Measurements from ENCODE around the gene GLDN.

The GLDN gene

DNA sequence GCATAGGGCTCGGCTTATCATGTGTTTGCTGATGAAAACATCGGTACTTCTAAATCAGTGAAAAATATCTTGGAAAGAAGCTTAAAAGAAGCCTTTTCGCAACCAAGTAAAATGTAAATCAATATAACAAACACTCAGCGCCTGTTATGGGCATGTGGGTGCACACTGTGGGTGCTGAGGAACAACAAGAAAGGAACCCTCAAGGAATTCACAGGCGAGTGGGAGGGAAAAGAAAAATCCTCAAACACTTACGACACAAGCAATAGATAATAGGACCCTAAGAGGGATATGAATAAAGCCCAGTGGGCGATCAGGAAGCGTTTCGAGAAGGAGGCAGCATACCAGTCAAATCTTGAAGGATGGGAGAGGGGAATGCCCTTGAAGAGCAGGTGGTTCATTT lies 21.9 kb downstream of the GLDN start:
- no peak for DNase-seq

DNA sequence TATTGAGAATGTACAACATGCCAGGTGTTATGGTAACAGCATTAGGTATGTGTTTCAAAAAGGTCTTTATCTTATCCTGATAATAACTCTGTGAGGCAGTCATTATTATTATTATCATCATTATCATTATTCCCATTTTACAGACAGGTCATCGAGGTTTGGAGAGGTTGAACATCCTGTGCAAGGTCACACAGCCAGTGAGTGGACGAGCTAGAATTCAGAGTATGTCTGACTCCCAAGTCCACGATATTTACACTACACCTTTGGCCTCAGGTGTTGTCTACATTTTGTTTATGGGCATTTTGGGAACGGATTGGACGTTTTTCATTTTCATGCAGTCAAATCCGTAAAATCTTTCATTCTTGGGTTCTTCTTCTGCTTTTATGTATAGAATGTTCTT lies 24.0 kb downstream of the GLDN start:
- no peak for DNase-seq

DNA sequence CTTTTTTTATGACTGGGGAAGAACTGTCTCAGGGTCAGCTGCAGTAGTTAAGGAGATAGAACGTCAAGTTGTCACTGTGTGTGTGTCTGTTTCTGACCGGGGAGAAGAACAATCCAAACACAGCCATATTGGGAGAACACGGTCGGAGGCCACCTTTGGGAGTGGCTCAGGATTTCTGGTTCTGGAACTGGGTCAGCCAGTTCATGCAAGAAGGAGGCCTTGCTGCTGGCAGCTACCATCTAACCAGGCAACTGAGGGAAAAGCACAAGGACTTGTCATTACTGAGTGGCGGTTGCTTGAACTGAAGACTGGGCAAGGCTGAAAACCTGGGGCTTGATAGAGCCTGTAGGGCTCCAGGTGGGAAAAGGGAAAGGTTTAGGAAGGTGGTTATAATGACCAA lies 24.6 kb downstream of the GLDN start:
- DNase-seq = no peak

DNA sequence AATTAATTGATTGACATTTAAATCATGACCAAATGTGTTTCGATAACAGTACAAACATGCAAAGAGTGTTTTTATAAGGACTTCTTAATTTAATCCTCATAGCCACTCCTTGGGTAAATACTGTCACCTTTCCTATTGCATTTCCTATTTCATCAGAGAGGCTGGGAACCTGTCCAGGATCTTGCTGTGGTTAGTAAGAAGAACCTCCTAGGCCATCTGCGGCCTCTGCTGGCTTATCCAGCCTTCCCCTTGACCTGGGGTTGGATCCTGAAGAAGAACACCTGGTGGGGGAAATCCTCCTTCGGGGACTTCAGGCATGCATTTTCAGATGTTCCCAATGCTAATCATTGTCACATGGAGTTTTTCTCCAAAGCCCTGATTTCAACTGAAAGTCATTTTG lies 25.5 kb downstream of the GLDN start:
- no peak for DNase-seq

DNA sequence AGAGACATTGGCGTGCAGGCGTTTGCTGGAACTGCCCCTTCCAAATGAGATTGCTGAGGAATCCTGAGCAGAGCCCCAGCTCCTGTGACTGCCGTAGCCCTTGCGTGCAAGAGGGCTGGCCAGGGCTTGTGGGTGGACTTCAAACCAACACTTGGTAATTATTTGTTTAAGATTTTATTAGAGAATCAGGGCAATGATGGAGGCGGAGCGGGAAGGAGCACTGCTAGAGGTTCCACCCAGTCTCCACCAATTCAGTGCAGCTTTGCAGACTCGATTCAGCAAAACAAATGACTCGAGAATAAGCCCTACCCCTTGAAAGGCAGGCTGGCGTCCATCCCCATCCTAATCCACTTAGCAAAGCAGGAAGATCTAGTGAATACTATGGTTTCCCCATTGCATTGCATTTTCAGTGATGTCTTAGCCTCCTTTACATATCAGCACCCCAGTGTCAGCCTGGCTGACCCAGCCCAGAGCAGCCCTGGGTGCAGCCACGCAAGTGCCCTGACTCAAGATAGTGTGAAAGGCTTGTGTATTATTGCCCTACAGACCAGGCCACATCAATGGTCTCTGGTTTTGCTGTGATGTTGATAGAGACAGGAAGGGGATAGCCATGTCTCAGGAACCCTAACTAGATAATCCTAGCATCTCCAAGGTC lies 26.0 kb downstream of the GLDN start:
- DNase-seq = no peak

DNA sequence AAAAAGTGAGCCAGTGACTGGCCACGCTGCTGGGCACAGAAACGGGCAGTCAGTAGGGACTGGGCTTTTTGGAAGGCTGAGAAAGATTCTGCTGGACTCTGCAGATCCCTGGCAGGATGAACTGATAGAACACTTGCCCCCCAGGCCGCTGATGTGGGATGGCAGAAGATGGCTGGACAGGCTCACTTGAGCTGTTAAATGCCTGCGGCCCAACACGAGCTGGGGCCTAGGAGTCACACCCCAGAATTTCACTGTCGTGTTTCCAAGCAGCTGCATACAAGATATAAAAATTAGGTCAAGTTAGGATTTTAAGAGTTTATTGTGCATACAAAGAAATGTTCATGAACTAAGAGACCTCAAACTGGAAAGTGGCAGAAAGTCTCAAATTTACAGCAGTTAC lies 26.9 kb downstream of the GLDN start:
- DNase-seq = no peak

DNA sequence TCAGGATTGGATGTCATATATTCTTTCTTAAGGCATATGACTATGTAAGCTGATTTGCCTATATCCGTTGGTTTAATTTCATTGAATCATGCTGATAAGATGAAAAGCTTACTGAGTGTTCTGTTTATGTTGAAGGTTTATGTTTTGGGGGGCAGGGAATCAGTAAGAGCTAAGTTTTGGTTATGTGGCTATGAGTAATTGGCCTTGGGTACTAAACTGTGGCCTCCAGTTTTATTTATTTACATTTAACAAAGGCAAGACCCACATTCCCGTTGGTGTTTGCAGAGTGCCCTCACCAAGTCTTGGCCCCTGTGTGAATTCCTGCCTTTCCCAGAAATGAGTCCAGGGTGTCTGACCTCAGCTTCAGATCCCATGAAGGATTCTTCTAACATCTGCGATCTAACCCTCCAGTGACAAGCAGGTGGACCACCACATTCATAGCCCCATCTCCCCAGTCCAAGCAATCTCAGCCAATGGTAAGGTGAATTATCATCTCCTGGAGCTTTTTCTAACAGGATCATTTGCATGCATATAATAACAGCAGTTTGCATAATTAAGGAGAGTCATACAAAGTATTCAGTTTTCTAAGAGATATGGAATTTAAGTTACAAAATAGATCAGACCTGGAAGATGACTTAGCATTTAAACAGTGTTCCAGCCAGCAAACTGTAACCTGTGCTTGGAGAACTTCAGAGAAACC lies 27.4 kb downstream of the GLDN start:
- DNase-seq = no peak

DNA sequence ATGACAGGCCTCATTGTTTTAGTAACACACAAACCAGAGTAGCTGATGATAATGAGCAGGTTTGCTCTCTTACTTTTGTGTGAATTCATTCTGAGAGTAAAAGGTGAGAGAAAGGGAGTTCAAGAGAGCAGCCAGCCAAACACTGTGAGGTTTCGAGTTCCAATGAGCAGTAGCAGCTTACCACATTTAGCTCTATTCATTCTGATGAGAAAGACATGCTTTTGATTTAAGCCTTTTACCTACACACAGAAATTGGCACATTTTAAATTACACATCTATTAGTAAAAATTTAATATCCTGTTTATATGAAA lies 28.0 kb downstream of the GLDN start:
- no peak for DNase-seq

DNA sequence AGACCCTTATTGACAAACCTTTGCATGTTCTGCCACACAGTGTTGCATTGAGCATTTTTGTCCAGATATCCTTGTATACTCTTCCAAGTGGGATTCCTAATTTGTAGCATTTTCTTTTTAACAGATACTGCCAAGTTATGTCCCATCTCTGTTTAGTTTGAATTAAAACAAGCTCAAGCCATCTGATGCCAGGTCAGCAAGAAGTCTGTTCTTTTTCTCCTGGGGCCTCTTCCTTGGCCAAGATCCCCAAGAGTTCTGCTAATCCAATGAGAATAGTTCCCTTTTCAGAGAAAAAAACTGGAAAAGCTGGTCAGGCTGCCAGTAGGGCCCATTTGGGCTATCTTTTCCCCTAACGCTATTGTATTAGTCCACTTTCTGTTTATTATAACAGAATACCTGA lies 29.8 kb downstream of the GLDN start:
- DNase-seq = no peak

DNA sequence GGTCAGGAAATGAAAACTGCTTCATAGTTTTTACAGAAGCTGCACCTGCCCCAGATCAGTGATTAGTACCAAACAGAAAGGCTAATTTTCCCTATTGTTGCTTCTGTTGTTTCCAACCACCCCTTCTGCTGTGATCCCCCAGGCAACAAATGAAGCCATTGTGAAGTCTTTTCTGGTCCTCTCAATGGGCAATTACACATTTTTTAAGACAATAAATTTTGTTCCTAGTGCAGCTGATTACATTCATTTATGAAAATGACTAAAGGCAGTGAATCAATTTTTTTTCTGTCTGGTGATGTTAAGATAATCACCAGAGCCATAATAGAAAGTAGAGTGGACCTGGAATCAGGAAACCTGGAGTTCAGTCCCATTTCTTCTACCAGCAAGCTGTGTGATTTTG lies 32.7 kb downstream of the GLDN start:
- DNase-seq = no peak

DNA sequence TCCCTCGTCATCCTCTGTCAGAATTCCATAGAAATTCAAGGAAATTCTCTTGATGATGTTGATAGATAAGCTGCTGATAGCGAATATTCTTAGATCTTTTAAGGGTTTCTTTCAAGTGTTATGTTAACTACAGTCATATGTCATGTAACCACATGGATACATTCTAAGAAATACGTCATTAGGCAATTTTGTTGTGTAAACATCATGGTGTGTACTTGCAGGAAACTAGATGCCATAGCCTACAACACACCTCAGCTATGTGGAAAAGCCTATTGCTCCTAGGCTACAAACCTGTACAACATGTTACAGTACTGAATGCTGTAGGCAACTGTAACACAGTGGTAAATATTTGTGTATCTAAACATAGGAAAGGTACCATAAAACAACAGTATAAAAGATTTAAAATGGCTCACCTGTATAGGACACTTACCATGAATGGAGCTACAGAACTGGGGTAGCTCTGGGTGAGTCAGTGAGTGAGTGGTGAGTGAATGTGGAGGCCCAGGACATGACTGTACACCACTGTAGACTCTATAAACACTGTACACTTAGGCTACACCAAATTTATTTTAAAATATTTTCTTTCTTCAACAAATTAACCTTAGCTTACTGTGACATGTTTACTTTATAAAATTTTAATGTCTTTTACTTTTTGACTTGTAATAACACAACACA lies 34.6 kb downstream of the GLDN start:
- no peak for DNase-seq

DNA sequence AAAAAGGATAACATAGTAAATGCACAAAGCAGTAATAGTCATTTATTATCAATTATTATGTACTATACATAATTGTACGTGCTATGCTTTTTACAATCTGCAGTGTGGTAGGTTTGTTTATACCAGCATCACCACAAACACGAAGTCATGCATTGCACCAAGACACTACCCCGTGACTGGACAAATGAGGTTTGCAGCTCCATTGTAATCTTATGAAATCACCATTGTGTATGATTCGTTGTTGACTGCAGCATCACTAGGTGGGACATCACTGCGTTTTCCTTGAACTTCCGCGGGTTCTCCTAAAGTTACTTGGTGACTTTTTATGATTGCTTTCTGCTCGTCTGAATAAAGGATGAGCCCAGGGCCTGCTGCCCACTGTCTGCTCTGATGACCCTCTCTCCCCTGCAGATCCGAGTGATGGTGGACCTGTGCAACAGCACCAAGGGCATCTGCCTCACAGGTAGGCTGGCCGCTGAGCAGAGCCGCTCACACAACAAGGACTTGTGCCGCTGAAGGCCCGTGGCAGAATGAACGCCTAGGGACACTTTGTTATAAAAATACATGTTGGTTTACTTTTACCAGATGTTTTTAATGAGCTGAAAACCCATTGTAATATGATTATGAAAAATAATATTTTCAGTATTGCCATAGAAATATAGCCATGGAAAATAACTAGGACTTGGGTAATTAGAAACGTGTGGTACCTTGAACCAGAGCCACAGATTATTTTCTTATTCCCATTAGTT lies 35.8 kb downstream of the GLDN start:
- DNase-seq = no peak

DNA sequence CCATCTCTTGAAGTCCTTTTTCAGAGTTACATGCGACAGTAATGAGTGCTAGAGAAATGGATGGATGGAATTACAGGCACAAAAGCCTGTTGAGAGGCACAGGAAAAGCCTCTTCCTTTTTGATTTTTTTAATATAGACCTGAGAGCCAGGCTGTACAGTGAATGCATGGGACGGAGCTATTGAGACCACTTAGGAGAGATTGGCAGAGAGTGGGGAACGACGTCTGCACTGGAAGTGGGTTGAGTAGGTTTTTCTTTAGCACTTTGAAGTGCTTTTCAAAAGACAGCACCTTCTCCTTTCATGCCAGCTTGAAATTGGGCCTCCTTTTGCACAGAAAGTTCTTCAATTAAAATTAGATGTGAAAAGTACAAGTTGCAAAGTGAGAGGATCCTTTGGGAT lies 37.0 kb downstream of the GLDN start:
- DNase-seq = no peak

DNA sequence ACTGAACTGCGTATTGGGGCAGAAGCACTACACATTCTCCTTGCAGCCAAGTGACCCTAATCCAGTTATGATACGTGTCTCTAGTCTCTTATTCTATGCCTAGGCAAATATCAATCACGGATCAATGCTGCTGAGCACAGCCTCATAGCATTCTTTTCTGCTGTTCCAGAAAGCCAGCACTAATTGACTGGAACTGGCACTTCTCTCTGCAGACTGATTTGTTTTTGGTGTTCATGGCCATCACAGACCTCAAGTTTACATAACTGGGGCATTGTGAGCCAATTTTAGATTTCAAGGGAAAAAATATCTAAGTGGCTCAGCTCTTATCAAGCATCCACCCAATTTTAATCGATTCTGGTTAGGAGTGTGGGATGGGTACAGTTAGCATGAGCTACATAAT lies 37.9 kb downstream of the GLDN start:
- no peak for DNase-seq

DNA sequence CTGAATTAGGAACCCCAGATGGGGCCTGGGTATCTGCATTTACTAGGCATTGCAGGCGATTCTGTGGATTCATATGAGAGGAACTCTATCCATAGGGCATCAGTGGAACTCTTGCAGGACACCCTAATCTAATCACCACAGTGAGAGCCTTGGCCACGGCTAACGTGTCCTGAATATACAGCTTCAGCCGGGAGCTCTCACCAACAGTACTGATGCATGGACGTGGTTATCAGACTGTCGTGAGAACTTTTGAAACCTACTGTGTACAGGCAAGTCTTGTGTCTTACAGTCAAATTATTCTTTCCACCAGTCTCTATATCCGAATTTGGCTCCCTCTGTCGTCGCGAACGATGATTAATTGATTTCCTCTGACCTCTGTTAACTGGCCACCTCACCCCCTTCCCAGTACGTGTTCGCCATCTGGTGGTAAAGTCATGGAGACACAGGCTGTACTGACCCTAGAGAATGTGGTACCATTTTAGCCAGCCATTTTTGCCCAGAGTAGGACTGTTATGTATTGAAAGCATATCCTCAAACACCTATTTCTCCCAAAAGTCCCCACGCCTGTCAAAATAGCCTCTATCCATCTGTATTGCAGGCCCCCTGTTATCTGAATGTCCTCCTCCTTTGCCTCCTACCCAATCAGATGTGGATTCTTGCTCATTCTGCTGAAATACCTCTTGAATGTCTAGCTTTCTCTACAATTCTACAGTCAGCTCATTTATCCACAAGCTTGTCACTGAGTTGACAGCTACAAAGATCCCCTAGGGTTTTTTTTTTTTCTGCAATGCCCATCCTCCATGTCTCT lies 39.7 kb downstream of the GLDN start:
- DNase-seq = no peak

DNA sequence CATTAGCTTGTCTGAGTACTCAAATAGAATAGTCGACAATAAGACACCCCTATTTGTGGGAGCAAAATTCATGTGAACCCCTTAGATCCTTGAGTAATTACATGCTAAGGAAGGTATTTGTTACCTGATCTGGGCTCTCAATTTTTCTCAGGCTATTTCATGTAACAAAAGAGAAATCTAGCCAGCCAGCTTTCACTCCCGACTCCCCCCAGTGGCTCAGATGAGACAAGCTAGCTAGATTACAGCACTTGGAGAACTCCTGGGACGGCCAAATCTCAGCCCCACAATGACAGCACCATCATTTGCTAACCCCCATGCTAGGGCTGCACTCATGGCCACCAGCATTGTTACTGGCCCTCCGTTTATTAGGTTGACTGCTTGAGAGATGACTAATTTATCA lies 41.3 kb downstream of the GLDN start:
- no peak for DNase-seq

DNA sequence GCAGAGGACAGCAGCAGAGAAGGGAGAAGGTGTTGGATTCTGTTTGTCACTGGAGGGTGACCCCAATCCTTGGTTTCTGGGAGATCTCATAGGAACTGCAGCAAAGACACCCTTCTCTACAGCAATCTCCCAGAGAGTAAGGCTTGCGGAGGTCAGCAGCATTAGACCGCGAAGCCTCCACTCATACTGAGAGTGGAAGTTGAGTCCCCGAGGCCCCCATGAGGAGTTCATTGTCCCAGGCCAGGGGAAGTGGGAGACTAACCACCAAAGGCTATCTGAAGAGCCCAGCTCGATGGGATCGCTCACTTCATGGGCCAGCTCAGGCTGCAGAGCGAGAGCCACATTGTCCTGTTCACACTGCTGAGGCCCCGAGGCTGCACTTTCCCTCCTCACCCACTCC lies 44.6 kb downstream of the GLDN start:
- no peak for DNase-seq

DNA sequence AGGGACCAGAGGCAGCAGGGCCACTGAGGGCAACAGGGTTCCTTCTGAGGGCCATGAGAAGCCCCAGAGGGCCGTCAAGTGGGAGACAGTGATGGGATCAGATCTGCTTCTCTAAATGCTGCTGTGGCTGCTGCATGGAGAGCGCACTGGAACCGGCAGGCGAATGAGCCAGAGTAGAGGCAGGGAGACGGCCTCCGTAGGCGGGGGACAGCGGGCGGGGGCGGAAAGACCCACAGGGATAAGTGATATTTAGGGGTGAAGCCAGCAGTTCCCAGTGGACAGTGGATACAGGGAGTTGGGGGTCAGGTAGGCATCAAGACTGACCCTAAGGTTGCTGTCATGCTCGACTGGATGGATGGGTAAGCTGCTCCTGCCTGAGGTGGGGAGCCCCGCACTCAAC lies 45.0 kb downstream of the GLDN start:
- DNase-seq = no peak

DNA sequence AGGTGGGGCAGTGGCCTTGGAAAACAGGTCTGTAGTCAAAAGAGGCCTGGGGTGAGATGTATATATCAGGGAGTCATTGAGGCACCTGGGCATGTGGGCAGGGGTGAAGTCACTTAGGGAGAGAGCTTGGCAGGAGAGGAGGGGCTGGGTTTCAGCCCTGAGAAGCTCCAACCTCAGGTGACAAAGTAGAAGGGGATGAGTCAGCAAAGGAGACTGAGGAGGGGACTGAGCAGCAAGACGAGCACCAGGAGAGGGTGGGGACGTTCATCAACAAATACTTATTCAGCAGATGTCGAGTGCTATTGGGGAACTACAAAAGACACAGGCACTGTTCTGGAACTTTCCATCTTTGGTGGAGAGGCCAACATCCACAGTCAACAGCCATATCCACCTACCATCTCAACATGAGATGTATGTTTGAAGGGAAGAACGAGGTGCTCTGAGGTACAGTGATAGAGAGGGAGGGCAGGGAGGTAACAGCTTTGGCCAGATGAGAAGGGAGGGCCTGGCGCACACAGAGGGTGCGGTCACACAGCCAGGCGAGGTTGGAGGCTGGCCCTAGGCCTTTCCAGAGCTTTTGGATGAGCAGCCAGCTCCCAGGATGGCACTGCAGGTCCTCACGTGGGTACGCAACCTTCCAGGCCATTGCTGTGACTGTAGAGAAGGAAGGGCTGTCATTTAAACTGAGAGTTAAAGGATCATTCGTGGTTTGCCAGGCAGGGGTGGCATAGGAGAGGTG lies 45.7 kb downstream of the GLDN start:
- no peak for DNase-seq

DNA sequence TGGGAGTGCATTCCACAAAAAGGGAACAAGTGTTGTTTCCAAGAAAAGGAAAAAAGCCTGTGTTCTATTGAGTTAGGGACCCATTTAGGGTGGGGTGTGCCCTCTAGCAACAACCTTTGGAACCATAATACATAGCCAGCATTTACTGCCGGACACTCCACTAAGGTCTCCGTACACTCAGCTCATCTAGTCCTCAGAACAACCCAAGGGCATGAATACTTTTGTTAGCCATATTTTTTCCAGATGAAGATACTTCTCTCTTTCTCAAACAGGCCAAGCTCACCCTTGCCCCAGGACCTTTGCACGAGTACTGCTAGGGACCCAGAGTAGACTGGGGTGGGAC lies 46.2 kb downstream of the GLDN start:
- no peak for DNase-seq

DNA sequence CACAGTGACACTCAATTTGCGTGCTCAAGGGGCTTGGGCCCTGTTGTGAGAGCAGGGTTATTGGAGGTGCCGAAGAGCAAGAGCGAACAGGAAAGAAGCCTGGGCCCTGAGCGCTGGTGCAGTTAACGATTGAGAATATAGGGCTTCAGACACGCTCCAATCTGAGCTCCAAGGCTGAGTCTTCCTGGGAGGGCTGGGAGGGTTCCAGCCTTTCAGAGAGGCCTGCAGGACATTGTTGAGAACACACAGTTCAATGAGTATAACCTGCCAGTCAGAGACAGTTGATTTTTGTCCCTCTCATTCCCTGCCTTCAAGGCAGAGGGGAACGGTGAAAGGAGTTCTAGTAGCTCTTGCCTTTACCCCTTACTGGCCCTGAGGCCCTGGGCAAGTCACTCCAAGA lies 47.3 kb downstream of the GLDN start:
- DNase-seq = no peak

DNA sequence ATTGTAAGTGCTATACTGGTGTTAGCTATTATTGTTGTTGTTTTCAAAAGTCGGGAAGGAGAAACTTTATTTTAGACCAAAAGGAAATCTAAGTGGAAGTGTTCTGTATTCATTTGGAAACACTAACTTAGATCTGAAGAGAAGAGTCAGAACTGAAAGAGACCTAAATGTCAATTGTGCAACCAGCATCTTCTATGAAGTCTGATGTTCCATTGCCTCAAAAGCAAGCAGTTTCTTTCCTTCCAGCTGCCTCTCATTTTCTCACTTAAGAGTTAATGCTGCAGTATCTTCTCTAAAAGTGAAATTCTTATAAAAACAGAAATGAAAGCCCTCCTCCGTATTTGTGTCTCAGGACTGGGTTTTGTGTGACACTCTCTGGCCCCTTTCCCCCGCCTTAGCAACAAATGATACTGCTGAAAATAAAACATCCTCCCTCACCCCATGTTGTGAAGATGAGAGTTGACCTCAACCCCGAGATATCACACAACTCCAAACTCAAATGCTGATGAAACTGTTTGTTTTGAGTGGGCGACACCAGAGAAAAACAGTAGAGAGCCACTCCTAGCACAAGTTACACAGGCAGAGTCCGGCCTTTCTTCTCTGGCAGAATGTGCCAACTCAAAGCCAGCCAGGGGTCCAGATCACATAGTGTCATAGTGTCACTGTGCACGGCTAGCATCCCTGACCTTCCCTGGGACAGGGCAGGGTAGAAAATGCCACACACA lies 48.9 kb downstream of the GLDN start:
- no peak for DNase-seq

All from central memory CD4-positive, alpha-beta T cell (primary cell).